Liver (tissue), 3 donors: ENCODE data around the gene ZNF423.

Experiments used
- EGR1 ChIP-seq, 2 donors: IDR thresholded peaks; 2 replicates each; pipeline ENCODE4 v1.6.1; 2016 to 2018; ENCODE audit warnings: antibody characterized with exemption in 2 of 2, low read depth in 2 of 2
- GABPA ChIP-seq, 2 donors: IDR thresholded peaks in 1 of 2; conservative IDR thresholded peaks in 1 of 2; 2 replicates each; pipeline ENCODE4 v1.6.1; 2016; ENCODE audit warnings: antibody characterized with exemption in 2 of 2, mild to moderate bottlenecking in 1 of 2, moderate library complexity in 1 of 2
- JUND ChIP-seq, 2 donors: IDR thresholded peaks; 2 replicates each; pipeline ENCODE4 v1.6.1; 2016; ENCODE audit warnings: antibody characterized with exemption in 2 of 2
- RAD21 ChIP-seq, 2 donors: IDR thresholded peaks; 2 replicates each; pipeline ENCODE4 v1.6.1; 2016; ENCODE audit warnings: antibody characterized with exemption in 2 of 2, mild to moderate bottlenecking in 2 of 2
- RXRA ChIP-seq, 2 donors: IDR thresholded peaks; 2 replicates each; pipeline ENCODE4 v1.6.1; 2017 to 2018; ENCODE audit warnings: antibody characterized with exemption in 2 of 2, mild to moderate bottlenecking in 1 of 2
- TAF1 ChIP-seq: conservative IDR thresholded peaks from 2 replicates; pipeline ENCODE4 v1.6.1; 2016; ENCODE audit warnings: antibody characterized with exemption, mild to moderate bottlenecking
- YY1 ChIP-seq: IDR thresholded peaks from 2 replicates; pipeline ENCODE4 v1.6.1; 2016; ENCODE audit warnings: antibody characterized with exemption, mild to moderate bottlenecking
- TF ChIP-seq, protein P1 (sequence below): fragments of 150-350 bp; IDR thresholded peaks from 2 replicates; pipeline ENCODE4 v1.5.1; 2017; ENCODE audit warnings: improper control_type of control experiment, low read depth, low read length; ENCODE audit not compliant: missing input control
- TF ChIP-seq, protein P2 (sequence below): IDR thresholded peaks from 2 replicates; pipeline ENCODE4 v1.6.1; 2016; ENCODE audit warnings: antibody characterized with exemption
- TF ChIP-seq, protein P3 (sequence below): IDR thresholded peaks from 2 replicates; pipeline ENCODE4 v1.6.1; 2016; ENCODE audit warnings: antibody characterized with exemption
- TF ChIP-seq, protein P4 (sequence below): IDR thresholded peaks from 2 replicates; pipeline ENCODE4 v1.6.1; 2016; ENCODE audit warnings: antibody characterized with exemption, mild to moderate bottlenecking
- TF ChIP-seq, protein P5 (sequence below): IDR thresholded peaks from 2 replicates; pipeline ENCODE4 v1.6.1; 2016; ENCODE audit warnings: antibody characterized with exemption
- donor health status: healthy.
- donor health status: healthy.

DNA sequence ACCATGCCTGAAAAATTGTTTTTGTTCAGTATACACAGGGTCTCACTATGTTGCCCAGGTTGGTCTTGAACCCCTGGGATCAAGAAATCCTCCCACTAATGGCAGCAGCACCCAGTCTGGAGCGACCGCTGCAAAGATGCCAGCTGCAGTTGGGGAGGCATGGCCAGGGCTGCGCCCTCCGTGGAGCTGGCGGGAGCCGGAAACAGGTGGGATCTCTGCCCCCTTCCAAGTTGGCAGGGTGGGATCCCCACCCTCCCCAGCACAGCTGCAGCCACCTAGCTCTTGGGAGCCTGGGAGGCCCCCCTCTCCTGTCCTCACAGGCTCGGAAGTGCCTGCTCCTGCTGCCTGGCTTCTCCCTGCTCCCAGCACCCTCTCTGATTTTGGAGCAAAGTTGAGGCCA is 176.8 kb downstream of the ZNF423 start:
- TF ChIP-seq, protein P1, sequence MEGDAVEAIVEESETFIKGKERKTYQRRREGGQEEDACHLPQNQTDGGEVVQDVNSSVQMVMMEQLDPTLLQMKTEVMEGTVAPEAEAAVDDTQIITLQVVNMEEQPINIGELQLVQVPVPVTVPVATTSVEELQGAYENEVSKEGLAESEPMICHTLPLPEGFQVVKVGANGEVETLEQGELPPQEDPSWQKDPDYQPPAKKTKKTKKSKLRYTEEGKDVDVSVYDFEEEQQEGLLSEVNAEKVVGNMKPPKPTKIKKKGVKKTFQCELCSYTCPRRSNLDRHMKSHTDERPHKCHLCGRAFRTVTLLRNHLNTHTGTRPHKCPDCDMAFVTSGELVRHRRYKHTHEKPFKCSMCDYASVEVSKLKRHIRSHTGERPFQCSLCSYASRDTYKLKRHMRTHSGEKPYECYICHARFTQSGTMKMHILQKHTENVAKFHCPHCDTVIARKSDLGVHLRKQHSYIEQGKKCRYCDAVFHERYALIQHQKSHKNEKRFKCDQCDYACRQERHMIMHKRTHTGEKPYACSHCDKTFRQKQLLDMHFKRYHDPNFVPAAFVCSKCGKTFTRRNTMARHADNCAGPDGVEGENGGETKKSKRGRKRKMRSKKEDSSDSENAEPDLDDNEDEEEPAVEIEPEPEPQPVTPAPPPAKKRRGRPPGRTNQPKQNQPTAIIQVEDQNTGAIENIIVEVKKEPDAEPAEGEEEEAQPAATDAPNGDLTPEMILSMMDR = no peak
- TF ChIP-seq, protein P2, sequence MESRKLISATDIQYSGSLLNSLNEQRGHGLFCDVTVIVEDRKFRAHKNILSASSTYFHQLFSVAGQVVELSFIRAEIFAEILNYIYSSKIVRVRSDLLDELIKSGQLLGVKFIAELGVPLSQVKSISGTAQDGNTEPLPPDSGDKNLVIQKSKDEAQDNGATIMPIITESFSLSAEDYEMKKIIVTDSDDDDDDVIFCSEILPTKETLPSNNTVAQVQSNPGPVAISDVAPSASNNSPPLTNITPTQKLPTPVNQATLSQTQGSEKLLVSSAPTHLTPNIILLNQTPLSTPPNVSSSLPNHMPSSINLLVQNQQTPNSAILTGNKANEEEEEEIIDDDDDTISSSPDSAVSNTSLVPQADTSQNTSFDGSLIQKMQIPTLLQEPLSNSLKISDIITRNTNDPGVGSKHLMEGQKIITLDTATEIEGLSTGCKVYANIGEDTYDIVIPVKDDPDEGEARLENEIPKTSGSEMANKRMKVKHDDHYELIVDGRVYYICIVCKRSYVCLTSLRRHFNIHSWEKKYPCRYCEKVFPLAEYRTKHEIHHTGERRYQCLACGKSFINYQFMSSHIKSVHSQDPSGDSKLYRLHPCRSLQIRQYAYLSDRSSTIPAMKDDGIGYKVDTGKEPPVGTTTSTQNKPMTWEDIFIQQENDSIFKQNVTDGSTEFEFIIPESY = no peak
- TF ChIP-seq JUND (IDR thresholded peaks at IDR 0.05) = no peak
- TF ChIP-seq, protein P3, sequence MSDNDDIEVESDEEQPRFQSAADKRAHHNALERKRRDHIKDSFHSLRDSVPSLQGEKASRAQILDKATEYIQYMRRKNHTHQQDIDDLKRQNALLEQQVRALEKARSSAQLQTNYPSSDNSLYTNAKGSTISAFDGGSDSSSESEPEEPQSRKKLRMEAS = no peak
- no peak for TF ChIP-seq RAD21 (IDR thresholded peaks at IDR 0.05)
- no peak for TF ChIP-seq TAF1
- TF ChIP-seq GABPA (IDR thresholded peaks at IDR 0.05 in 1 of 2, conservative IDR thresholded peaks at IDR 0.05 in 1 of 2) = no peak
- TF ChIP-seq, protein P4, sequence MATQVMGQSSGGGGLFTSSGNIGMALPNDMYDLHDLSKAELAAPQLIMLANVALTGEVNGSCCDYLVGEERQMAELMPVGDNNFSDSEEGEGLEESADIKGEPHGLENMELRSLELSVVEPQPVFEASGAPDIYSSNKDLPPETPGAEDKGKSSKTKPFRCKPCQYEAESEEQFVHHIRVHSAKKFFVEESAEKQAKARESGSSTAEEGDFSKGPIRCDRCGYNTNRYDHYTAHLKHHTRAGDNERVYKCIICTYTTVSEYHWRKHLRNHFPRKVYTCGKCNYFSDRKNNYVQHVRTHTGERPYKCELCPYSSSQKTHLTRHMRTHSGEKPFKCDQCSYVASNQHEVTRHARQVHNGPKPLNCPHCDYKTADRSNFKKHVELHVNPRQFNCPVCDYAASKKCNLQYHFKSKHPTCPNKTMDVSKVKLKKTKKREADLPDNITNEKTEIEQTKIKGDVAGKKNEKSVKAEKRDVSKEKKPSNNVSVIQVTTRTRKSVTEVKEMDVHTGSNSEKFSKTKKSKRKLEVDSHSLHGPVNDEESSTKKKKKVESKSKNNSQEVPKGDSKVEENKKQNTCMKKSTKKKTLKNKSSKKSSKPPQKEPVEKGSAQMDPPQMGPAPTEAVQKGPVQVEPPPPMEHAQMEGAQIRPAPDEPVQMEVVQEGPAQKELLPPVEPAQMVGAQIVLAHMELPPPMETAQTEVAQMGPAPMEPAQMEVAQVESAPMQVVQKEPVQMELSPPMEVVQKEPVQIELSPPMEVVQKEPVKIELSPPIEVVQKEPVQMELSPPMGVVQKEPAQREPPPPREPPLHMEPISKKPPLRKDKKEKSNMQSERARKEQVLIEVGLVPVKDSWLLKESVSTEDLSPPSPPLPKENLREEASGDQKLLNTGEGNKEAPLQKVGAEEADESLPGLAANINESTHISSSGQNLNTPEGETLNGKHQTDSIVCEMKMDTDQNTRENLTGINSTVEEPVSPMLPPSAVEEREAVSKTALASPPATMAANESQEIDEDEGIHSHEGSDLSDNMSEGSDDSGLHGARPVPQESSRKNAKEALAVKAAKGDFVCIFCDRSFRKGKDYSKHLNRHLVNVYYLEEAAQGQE = no peak
- no peak for TF ChIP-seq RXRA (IDR thresholded peaks at IDR 0.05)
- TF ChIP-seq EGR1 (IDR thresholded peaks at IDR 0.05; ENCODE audit: low read depth in 2 of 2) = no peak
- TF ChIP-seq, protein P5, sequence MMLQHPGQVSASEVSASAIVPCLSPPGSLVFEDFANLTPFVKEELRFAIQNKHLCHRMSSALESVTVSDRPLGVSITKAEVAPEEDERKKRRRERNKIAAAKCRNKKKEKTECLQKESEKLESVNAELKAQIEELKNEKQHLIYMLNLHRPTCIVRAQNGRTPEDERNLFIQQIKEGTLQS = no peak
- TF ChIP-seq YY1 = no peak
